GM10248 (cell line): Measurements from ENCODE around the gene MCC.

ENCODE experiments used
- CTCF ChIA-PET: fragments of 300-600 bp; sonication (Branson Sonifier 250); formaldehyde crosslinking; extraction: SDS; loops from one replicate; lab custom pipeline; 2021; ENCODE audit warnings: antibody characterized with exemption; lab: Yijun Ruan, JAX
- POLR2A ChIA-PET: fragments of 350-650 bp; sonication (Branson Sonifier 250); formaldehyde crosslinking; extraction: SDS; loops from one replicate; lab custom pipeline; 2020; ENCODE audit warnings: antibody characterized with exemption; lab: Yijun Ruan, JAX
- DNase-seq: peaks from one replicate; pipeline ENCODE4 v3.0.0; 2012; ENCODE audit errors: extremely low spot score
- TF ChIP-seq, protein P1 (sequence below): IDR thresholded peaks from 2 replicates; pipeline ENCODE4 v1.5.1; 2012; ENCODE audit warnings: mild to moderate bottlenecking, low read depth; ENCODE audit errors: extremely low read depth, missing control alignments, control extremely low read depth

Gene MCC

DNA sequence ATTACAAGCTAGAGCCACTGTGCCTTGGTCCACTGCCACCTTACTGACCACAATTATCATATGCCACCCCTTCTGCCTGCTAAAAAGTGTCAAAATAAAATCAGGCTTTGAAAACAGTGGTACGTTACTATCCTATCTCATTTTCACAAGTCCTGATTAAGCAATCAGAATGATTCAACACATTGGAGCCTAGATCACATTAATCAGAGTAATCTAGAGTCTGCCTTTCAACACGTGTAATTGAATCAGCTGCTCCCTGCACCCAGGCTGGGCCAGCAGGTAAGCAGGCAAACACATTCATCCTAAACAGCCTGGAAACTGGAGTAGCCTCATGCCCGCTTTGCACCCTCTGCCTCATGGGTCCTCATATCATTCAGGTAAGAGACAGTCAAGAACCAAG is 325.5 kb downstream of the MCC start:
- ChIA-PET CTCF (no interaction called here), POLR2A (no interaction called here)
- TF ChIP-seq, protein P1, sequence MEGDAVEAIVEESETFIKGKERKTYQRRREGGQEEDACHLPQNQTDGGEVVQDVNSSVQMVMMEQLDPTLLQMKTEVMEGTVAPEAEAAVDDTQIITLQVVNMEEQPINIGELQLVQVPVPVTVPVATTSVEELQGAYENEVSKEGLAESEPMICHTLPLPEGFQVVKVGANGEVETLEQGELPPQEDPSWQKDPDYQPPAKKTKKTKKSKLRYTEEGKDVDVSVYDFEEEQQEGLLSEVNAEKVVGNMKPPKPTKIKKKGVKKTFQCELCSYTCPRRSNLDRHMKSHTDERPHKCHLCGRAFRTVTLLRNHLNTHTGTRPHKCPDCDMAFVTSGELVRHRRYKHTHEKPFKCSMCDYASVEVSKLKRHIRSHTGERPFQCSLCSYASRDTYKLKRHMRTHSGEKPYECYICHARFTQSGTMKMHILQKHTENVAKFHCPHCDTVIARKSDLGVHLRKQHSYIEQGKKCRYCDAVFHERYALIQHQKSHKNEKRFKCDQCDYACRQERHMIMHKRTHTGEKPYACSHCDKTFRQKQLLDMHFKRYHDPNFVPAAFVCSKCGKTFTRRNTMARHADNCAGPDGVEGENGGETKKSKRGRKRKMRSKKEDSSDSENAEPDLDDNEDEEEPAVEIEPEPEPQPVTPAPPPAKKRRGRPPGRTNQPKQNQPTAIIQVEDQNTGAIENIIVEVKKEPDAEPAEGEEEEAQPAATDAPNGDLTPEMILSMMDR: no peak
- DNase-seq: no peak

DNA sequence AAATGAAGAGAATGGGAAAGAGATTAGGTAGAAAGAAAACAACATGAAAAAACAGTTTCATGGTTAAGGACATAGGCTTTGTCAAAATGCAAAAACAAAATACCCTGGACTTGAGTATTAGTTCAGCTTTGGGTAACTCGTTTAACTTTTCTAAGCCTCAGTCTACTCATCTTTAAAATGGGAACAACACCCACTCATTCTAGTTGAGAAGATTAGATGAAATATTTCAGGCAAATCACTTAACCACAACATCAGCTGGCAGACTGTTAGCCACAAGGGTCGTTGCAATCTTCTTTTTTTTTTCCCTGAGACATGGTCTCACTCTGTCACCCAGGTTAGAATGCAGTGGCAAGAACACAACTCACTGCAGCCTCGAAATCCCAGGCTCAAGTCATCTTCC is 326.0 kb downstream of the MCC start:
- CTCF ChIA-PET: no interaction called here
- TF ChIP-seq, protein P1: no peak
- POLR2A ChIA-PET: no interaction called here
- no peak for DNase-seq

DNA sequence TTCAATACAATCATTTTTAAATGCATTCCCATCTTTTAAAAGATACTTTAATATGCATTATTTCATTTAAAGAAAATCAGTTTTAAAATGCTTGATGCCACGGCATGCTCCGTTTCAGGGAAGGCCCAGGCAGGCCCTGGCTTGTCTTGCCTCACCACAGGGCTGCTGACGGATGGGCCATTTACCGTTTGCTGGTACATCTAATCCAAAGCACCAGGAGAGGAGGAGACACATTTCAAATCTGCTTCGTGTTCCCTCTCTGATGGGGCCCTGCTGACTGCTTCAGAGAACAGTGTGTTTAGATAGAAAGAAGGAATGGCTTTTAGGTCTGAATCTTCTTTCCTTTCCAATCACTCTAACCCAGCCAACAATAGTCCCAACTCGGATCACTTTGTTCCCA is 326.4 kb downstream of the MCC start:
- no peak for DNase-seq
- TF ChIP-seq, protein P1: no peak
- ChIA-PET POLR2A (no interaction called here), CTCF (interaction anchor here (1.7 kb wide), 1 partner anchor 11 kb away, joined by 4 read pairs; no protein-coding TSS in a partner anchor)

DNA sequence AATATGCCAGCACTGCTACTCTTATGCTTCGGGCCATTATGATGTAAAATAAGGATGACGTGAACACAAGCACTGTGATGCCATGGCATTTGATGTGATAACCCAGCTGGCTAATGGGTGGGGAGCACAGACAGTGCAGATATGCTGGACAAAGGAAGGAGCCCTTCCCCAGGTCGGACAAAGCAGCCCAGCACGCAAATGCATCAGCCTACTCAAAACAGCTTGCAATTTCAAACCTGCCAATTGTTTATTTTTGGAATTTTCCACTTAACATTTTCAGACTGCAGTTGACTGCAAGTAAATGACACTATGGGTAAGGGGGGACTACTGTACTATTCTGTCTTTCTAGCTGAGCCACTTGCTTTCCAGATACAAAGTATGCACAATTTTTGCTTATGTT is 330.4 kb downstream of the MCC start:
- ChIA-PET POLR2A (no interaction called here), CTCF (no interaction called here)
- DNase-seq: no peak
- TF ChIP-seq, protein P1: no peak

DNA sequence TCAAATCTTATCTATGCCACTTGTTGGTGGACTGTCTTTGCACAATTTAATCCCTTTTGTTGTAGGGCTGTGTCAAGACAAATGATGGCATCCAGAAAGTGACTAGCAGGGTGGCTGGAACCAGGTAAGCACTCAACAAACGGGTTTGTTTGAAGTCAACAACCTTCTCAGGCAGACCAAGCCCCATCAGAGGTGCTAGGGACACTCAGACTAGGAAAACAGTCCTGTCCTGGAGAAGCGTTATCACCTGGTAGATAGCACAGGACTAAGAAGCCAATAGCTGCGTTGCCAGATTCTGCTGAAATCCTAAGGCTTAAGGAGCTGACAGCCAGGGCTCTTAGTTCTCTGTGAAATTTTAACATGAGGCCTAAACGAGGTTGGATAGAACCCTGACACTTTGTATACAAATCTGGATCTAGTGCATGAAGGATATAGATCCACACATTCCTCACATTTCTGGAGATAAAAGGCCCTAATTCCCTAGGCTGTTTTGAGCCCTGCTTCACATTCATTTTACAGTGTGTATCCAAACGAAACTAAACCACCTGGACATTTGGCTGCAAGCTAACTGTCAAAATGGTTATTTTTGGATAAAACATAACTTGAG is 331.9 kb downstream of the MCC start:
- TF ChIP-seq, protein P1: no peak
- no peak for DNase-seq
- CTCF ChIA-PET: interaction anchor here (1.6 kb wide), 1 partner anchor 13 kb away, joined by 4 read pairs; no protein-coding TSS in a partner anchor
- POLR2A ChIA-PET: no interaction called here

DNA sequence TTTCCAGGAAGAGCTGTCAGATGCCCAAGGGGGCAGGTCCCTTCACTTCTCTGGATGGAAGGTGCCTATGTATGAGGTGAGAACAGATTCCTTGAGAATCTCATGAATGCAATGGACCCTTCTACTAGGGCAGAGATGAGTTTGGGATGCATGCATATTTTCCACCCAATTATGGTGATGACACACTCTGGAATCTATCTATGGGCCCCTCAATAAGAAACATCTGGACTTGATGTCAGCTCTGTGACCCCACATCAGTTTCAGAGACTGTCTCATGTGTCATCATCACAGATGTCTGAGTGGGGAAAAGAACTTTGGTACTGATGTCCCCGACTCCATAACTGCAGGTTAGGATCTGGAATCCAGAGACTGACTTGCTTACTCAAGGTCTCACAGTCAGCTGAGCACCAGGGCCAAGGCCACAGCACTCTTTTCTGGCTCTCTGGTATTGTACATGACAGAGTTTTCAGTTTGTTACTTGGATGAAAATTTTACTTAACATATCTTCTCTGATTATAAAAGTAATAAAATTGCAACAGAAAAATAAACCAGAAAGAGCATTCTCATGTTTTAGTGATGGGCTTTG is 334.6 kb downstream of the MCC start:
- DNase-seq: no peak
- CTCF ChIA-PET: no interaction called here
- TF ChIP-seq, protein P1: no peak
- POLR2A ChIA-PET: no interaction called here

DNA sequence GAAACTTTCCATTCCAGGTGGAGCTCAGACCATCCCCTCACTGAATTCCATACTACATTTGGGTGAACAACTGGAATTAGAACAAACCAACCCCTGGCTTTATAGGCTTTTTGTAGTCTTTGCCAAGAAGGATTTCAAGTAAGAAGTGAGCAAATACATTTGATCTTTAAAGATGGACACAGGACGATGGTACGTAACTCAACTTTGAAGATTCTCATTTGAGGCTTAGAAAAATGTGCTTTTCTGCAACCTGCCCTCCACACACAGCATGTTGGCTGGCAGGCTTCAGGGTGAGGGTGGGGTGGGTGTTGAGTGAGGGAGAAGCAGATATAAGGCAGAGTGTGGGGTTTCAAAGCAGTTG is 335.9 kb downstream of the MCC start:
- DNase-seq: no peak
- ChIA-PET CTCF (interaction anchor here (1.8 kb wide), 1 partner anchor 11 kb away, joined by 7 read pairs; no protein-coding TSS in a partner anchor), POLR2A (no interaction called here)
- TF ChIP-seq, protein P1: no peak
